GM12865 (cell line): Measurements from ENCODE around the gene NPTX2.
A peak's percentile ranks its signal among the peaks of the same experiment; 100 is the strongest.

Experiments used
- DNase-seq: peaks from one replicate; pipeline ENCODE4 v3.0.0; 2010; ENCODE audit warnings: low read depth
- H3K4me3 ChIP-seq: 2 replicates; pipeline ENCODE4 v1.5.1; 2011; ENCODE audit warnings: mild to moderate bottlenecking, low read depth, low read length, control low read depth
- TF ChIP-seq, protein P1 (sequence below): IDR thresholded peaks from 2 replicates; pipeline ENCODE4 v1.5.1; 2011; ENCODE audit warnings: low read length, control low read depth, low read depth, inconsistent platforms; ENCODE audit not compliant: insufficient read depth; ENCODE audit errors: missing control alignments

Gene NPTX2

DNA sequence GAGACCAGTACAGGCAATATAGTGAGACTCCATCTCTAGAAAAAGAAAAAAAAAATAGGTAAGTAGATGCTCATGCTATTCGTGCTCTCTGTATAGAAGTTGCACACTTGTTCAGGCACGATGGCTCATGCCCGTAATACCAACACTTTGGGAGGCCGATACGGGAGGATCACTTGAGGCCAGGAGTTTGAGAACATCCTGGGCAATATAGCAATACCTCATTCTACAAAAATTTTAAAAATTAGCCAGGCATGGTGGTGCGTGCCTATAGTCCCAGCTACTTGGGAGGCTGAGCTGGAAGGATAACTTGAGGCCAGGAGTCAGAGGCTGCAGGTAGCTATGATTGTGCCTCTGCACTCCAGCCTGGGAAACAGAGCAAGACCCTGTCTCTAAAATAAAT lies 17.2 kb upstream of the NPTX2 start:
- TF ChIP-seq, protein P1, sequence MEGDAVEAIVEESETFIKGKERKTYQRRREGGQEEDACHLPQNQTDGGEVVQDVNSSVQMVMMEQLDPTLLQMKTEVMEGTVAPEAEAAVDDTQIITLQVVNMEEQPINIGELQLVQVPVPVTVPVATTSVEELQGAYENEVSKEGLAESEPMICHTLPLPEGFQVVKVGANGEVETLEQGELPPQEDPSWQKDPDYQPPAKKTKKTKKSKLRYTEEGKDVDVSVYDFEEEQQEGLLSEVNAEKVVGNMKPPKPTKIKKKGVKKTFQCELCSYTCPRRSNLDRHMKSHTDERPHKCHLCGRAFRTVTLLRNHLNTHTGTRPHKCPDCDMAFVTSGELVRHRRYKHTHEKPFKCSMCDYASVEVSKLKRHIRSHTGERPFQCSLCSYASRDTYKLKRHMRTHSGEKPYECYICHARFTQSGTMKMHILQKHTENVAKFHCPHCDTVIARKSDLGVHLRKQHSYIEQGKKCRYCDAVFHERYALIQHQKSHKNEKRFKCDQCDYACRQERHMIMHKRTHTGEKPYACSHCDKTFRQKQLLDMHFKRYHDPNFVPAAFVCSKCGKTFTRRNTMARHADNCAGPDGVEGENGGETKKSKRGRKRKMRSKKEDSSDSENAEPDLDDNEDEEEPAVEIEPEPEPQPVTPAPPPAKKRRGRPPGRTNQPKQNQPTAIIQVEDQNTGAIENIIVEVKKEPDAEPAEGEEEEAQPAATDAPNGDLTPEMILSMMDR: no peak
- H3K4me3 ChIP-seq: no peak overlapping the region
- DNase-seq: no peak

DNA sequence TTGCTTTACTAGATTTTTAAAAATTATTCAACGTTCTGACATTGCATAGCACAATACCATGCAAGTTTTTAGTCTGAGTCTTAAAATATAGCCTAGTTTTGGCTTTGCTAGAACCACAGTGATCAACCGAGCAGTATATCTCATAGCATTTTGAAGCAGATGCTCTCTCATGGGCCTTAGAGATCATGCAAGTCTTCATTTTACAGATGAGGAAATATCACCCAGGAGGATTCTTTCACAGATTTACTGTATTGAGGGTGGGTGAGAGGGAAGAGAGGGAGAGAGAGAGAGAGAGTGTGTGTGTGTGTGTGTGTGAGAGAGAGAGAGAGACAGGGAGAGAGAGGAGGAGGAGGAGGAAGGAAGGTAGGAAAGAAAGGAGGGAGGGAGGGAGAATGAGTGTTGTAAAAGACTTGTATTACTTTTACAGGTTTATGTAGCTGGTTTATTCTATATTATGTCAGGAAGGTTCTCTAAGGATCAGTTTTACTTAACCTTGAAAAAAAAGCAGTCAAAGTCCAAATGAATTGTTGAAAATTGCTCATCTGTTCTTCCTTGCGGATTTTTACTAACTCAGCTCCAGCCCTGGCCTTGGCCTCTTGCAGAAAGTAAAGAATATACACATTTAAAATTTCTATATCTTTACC lies 14.2 kb upstream of the NPTX2 start:
- H3K4me3 ChIP-seq: no peak overlapping the region
- no peak for DNase-seq
- TF ChIP-seq, protein P1: no peak

DNA sequence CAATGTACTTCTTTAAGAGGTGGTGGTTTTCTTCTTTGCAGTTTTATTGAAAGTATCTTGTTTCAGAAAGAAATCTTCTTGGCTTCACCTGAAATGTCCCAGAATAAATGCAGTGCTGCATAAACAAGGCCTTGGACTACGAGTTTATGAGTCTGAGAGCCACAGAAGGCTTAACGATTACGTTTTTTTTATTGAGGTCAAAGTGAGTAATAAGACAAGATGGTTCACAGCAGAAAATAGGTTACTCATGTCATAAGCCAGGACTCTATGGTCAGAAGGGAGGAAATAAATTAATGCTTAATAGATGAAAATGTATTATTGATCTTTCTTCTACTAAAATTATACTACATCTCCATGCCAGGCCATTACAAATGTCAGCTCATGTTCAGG lies 13.7 kb upstream of the NPTX2 start:
- TF ChIP-seq, protein P1: no peak
- no peak for DNase-seq

DNA sequence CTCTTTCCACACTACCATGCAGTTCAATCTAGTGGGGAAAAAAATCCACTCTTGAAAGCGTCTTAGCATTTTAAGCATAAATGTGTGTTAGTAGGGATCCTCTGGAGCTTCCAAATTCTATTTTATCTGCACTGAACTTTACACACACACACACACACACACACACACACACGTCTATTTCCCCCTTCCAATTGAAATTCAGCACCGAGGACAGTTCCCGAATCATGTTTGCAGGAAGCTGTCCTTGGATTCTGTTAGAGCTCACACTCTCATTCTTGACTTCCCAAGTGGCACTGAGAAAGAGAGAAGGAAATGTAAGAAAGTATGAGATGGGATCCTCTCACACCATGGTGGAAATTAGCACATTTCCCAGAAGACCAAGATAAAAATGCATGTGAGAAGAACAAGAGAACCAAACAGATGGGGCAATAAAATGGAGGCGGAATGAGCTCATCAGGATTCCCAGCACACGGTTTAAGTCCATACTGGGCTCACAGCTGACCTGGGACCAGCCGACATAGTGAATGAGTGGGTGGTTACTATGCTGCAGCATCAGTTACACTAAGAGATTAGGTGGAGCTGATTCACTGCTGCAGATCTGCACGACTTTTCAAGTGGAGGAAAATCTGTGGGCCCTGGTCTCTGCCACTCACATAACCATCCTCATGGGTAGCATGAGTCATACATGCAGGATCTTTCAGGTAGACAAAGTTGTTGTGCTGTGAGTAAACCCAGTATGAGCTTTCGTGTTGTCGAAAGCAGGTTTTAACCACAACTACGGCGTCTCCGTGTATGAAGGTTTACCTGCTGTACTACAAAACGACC lies 3.3 kb upstream of the NPTX2 start:
- TF ChIP-seq, protein P1: no peak
- peak; percentile 21 for DNase-seq
- no peak overlapping the region for H3K4me3 ChIP-seq

More for the DNA sequence above, 13.7 kb upstream of the NPTX2 start:
- no peak overlapping the region for H3K4me3 ChIP-seq

DNA sequence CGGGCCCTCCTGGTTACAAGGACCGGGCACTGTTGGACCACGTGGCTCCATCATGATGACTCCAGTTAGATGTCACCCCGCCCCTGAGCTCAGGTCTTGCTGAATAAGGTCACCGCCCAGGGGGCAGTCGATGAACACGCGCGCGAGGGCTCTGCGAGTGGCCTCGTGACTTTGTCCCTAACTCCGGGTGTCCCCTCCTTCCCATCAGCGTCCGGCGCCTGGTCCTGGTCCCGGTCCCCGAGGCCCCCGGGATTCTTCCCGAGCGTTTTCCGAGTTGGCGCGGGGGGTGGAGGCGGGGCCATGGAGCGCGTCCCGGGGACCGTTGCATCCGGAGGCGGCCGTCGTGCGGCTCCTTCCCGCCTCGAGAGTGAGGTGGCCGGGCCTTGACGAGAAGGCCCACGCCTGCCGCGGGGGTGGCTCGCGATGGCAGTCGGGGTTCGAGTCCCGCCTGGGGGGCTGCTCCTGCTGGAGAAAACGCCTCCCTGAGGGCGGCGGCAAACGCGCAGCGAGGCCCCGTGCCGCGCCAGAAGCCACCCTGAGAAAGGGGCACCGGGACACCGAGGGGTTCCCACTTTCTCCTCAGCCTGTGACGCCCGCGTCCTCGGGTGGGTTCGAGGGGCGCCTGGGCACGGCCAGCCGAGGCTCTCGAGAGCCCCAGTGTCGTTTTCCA lies 569 bp upstream of the NPTX2 start:
- TF ChIP-seq, protein P1: no peak
- DNase-seq: no peak
- H3K4me3 ChIP-seq: no peak overlapping the region

DNA sequence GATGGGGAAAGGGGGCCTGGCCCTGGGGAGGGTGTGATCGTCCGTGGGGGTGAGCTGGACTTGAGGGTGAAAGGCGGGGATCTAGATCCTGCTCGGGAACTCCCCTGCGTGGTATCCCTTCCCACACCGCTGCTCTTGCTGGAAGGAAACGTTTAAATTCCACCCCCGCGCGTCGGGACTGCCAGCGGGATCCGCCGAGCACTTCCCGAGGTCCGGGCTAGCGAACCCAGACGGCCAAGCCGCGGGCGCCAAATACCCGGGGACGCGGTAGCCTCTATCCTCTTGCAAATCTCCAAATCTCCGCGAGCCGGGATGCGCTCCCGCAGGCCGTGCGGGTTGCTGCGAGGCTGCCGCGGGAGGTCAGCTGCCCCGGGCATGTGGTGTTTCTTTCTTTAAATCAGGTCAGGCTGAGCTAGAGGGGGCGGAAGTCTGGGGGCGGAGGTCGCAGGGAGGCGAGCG lies 904 bp downstream of the NPTX2 start:
- DNase-seq: no peak
- TF ChIP-seq, protein P1: no peak
- no peak overlapping the region for H3K4me3 ChIP-seq
